ENCODE results near the gene LSS. TPM values are rescaled to one million over a fixed set of nuclear protein-coding genes. Genes with fewer than 3 reads are reported as not detected.
A peak's percentile ranks its signal among the peaks of the same experiment; 100 is the strongest.
"Not testable (repeated sequence)": the region's sequence is repeated elsewhere in the genome, so short reads cannot be mapped to it uniquely, and the experiment has no call there.

Gene LSS
- total RNA-seq, 1 experiment from 2014 or later: 101 TPM

- TF ChIP-seq JAZF1 (CRISPR knock-in tag; IDR thresholded peaks at IDR 0.05): no peak
- TF ChIP-seq ZNF512 (CRISPR knock-in tag; IDR thresholded peaks at IDR 0.05; ENCODE audit: borderline replicate concordance): no peak
- no peak for TF ChIP-seq SP1 (CRISPR knock-in tag; conservative IDR thresholded peaks at IDR 0.05)
- TF ChIP-seq SMAD4 (CRISPR knock-in tag; IDR thresholded peaks at IDR 0.05): no peak
- no peak for TF ChIP-seq ZBTB21 (CRISPR knock-in tag; IDR thresholded peaks at IDR 0.05; ENCODE audit: borderline replicate concordance)
- TF ChIP-seq FOXK1 (CRISPR knock-in tag; IDR thresholded peaks at IDR 0.05): no peak
- no peak for TF ChIP-seq IRF2 (CRISPR knock-in tag; IDR thresholded peaks at IDR 0.05; ENCODE audit: borderline replicate concordance, low read depth)
- TF ChIP-seq ZNF219 (CRISPR knock-in tag; IDR thresholded peaks at IDR 0.05; ENCODE audit: borderline replicate concordance): no peak
- TF ChIP-seq ETV6 (CRISPR knock-in tag; IDR thresholded peaks at IDR 0.05): no peak
Measured at GRCh38 chr21:46144464-46145070, 84.0 kb downstream of the LSS start (continued).

GRCh38 chr21:46142582-46143473 is 85.7 kb downstream of the LSS start:
- peaks cover 10% of the 10 kb centered on the region for H3K4me1 Mint-ChIP-seq
- DNase-seq (ENCODE audit: low spot score) (no peak), ATAC-seq (no peak)
- ChIA-PET POLR2A (interaction anchor here (0.5 kb wide), 1 partner anchor 14 kb away, joined by 3 read pairs; no protein-coding TSS in a partner anchor), CTCF (interaction anchor here (0.5 to 3.7 kb wide), 57 partner anchors 9 to 225 kb away, joined by 3 to 57 read pairs (median 3); partner anchors contain the start of genes COL6A1, FTCD and LSS)
- H3K4me3 Mint-ChIP-seq: no peak overlapping the region
- H3K9me3 Mint-ChIP-seq: peaks cover 6% of the 10 kb centered on the region; the same call in 1 of the 2 replicates
- TF ChIP-seq NFYB (CRISPR knock-in tag; conservative IDR thresholded peaks at IDR 0.05; ENCODE audit: low read depth): peak; percentile 50
- TF ChIP-seq ZNF532 (CRISPR knock-in tag; IDR thresholded peaks at IDR 0.05; ENCODE audit: borderline replicate concordance): no peak
- H3K27me3 Mint-ChIP-seq (ENCODE audit: low read depth): no peaks in the 10 kb centered on the region
- peaks cover 10% of the 10 kb centered on the region for H3K36me3 Mint-ChIP-seq
- no peak overlapping the region for H3K27ac Mint-ChIP-seq

- no peak overlapping the region for H3K4me3 Mint-ChIP-seq
- ATAC-seq: no peak
- H3K9me3 Mint-ChIP-seq: peaks cover 6% of the 10 kb centered on the region; the same call in 1 of the 2 replicates
- ChIA-PET CTCF (interaction anchor here (0.7 to 3.7 kb wide), 11 partner anchors 11 to 171 kb away, joined by 3 to 57 read pairs (median 5); no protein-coding TSS in a partner anchor), POLR2A (no interaction called here)
- TF ChIP-seq ZNF425 (CRISPR knock-in tag; conservative IDR thresholded peaks at IDR 0.05) (no peak), SOX15 (CRISPR knock-in tag; IDR thresholded peaks at IDR 0.05) (no peak), TEAD4 (CRISPR knock-in tag; IDR thresholded peaks at IDR 0.05) (no peak)
- no peak overlapping the region for H3K27ac Mint-ChIP-seq
- peaks cover 10% of the 10 kb centered on the region for H3K4me1 Mint-ChIP-seq
- peaks cover 10% of the 10 kb centered on the region for H3K36me3 Mint-ChIP-seq
- no peaks in the 10 kb centered on the region for H3K27me3 Mint-ChIP-seq (ENCODE audit: low read depth)
- no peak for DNase-seq (ENCODE audit: low spot score)
Measured at GRCh38 chr21:46141767-46142581, 86.6 kb downstream of the LSS start.

GRCh38 chr21:46140352-46141003 is 88.1 kb downstream of the LSS start:
- ATAC-seq; H3K9me3 Mint-ChIP-seq; DNase-seq (ENCODE audit: low spot score); H3K4me1 Mint-ChIP-seq; POLR2A ChIA-PET; H3K4me3 Mint-ChIP-seq; H3K27me3 Mint-ChIP-seq (ENCODE audit: low read depth); H3K27ac Mint-ChIP-seq: not testable (repeated sequence)
- peaks cover 10% of the 10 kb centered on the region for H3K36me3 Mint-ChIP-seq
- CTCF ChIA-PET: interaction anchor here (1.7 to 3.7 kb wide), 2 partner anchors 12 to 13 kb away, joined by 5 to 57 read pairs; no protein-coding TSS in a partner anchor

All from WTC11 (cell line).